Activated effector memory CD4-positive, alpha-beta T cell treated with anti-CD3 and anti-CD28 coated beads, Interleukin-2, amount 50 U/mL, for 16 hours (primary cell): ENCODE measurements around the gene IBSP.

Experiments
- DNase-seq: peaks from one replicate; pipeline ENCODE4 v3.0.0-alpha.2; 2020

Gene IBSP, protein sequence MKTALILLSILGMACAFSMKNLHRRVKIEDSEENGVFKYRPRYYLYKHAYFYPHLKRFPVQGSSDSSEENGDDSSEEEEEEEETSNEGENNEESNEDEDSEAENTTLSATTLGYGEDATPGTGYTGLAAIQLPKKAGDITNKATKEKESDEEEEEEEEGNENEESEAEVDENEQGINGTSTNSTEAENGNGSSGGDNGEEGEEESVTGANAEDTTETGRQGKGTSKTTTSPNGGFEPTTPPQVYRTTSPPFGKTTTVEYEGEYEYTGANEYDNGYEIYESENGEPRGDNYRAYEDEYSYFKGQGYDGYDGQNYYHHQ

DNA sequence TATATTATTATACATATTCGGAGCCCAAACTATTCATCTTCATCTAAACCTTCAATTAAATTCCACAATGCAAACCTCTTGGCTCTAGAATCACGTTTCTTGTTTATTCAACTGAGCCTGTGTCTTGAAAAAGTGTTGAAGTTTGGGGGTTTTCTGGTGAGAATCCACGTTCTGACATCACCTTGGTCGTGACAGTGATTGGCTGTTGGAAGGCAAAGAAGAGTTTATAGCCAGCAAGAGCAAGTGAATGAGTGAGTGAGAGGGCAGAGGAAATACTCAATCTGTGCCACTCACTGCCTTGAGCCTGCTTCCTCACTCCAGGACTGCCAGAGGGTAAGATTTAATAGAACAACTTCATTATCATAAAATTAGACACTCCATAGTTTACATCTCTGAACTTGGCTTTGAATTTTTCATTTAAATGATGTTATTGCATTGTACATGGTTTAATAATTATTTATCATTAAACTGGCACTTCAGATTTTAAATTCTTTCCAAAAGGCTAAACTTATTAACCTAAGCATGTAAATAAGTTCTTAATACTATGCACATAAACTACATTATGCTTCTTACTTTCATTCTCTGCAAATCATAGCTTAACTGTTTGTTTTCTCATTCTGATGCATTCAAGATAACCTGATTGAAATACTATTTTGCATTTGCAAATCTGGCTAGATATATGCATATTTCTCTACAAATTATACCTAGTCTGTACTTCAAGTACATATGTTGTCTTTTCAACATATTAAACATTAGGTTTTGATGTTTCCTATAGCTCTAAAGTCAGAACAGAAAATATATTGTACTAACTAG, at the start of gene IBSP:
Gene IBSP, plus strand, starts transcription at position 254 of the 813 bp plus-strand sequence. CDS start 2,808 bp downstream, outside the sequence.
- DNase-seq, result no peak

DNA sequence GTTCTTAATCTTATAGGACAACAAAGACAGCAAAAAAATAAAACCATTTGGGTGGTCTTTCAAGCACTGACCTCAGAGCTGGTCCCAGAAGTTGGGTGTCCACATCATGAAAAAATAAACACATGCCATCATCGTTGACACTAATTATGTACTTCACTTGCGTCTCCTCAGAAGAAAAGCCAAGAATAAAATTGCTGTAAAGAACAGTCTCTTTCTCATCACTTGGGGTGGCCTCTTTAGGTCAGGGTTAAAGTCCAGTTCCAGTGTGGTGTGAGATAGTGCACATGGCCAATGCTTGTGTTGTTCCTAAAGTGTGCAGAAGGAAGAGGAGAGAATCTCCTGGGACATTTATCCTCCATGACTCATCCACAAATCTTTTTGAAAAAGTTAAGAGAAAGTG, 49.5 kb upstream of the IBSP start:
- DNase-seq, result no peak

DNA sequence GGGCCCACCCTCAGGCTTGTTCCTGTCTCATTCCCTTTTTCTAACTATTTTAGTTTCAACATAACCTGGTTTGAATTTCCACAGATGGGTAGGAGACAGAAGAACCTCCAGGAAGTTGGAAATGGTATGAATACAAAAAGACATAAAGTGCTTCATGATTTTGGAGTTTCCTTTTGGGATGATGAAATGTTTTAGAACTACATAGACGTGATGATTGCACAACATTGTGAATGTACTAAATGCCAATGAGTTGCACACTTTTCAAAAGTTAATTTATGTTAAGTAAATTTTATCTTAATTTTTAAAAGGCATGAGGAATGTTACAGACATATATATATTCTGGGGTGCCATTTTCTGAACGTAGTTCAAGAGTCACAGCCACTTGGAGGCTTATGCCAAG, 41.1 kb upstream of the IBSP start:
- no peak for DNase-seq

DNA sequence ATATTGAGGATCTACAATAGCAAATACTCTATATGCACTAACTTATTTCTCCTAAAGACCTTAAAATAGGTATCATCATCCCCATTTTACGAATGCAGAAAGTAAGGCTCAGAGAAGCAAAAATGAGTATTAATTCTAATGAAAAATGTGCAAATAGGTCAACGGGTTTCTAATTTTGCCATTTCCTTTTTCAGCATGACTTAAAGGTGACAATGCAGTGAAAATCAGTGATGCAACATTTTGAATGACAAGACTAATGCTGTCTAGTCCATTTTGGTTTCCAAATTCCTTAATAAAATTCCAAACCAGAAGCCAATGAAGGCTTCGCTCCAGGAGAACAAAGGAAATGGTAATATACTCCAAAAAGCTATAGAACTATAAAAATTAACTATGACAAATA, 37.0 kb upstream of the IBSP start:
- no peak for DNase-seq

DNA sequence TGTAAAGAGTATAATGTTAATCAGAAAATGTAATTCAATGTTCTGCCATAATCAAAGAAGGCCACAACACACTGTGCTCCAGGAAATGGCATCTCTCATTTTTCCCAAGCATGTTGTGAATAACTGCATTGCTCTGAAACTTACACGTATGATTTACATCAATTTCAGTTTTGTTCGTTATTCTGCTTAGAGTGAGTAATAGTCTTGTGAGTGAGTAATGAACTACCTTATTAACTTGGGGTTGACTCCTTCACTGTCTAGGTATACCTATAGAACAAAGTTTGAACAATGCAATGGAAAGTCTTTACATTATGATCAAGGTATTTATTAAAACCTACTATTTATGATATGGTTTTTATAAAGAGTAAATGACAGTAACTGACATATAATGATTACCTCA, 17.8 kb upstream of the IBSP start:
- DNase-seq, result no peak

DNA sequence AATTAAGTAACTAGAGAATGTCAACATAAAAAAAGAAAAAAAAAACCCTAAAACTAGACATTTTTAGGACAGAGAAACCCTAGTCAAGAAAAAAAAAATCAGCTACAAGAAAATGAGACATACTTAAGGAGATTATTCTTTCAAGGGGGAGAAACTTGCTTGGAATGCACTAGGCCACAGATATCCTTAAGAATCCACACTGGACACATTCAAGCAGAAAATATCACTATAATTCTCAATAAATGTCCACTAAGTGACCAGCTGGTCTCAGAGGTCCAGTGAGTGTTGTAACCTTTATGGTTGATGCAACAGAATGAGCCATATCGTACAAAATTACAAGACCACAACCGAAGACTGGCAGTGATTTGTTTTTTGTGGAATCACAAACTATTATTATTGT, 15.6 kb upstream of the IBSP start:
- DNase-seq, result no peak

DNA sequence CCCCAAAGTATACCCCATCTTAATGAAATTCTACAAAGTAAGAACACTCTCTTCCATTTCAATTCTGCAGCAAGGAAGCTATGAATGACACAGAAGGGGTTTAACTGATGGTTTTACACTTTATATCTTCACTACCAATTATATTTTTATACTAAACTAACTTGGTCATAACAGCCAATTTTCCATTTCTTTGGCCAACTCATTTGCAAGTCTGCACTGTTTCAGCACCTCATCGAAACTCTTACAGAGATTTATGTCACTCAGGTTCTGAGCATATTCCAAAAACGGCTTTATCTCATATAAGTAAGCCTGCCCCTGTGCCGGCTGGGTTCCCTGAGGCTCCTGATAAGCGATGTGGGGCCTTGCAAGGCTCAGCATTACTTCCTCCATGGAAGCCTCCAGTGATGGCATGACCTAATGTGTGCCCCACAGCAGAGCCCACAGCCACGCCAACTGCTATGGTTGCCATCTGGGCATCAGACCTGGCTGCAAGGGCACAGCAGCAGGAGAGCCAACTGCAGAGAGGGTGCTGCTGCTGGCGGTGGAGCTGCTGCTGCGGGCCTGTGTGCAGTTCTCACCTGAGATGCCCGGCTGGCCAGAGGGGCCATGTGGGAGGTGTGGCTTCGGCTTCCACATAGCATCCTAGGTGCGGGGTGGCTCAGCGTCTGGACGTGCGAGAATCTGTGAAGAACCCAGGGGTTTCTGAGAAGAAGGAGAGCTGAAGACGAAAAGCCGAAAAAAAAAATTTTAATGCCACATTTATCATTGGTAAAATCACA, 13.4 kb upstream of the IBSP start:
- no peak for DNase-seq

DNA sequence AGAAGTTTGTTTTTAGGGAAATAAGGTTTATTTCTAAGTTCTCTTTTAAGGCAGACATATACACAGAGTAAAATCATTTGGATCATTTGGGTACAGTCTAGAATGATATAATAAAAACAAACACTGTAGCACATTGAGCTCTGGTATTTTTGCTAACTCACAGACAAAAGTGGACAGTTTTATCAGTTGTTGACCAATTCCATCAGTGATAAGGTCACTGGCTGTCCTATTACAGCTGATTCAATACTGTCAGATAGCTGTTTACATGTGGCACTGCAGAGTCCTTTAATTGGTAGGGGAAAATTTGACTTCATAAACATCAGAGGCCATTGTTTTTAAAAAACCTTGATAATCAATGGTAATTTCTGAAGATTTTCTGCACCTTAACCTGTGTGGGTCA, 3.5 kb downstream of the IBSP start:
- no peak for DNase-seq

DNA sequence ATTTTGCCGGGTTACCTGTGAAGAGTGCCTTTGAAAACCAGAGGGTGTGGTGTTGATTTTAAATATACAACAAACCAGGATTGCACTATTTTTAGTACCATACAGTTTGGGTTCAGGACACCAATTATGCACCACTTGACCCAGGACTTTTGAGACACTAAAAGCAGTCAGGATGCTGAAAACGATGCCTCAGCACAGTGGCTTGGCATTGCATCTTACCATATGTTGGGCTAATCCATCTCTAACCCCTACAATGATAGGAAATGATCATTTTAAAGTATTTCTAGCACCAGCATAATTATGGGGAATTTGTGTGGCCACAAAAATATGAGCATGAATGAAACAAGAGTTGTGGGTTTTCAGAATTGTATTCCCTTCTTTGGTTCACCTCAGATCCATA, 4.1 kb downstream of the IBSP start:
- DNase-seq, result no peak

DNA sequence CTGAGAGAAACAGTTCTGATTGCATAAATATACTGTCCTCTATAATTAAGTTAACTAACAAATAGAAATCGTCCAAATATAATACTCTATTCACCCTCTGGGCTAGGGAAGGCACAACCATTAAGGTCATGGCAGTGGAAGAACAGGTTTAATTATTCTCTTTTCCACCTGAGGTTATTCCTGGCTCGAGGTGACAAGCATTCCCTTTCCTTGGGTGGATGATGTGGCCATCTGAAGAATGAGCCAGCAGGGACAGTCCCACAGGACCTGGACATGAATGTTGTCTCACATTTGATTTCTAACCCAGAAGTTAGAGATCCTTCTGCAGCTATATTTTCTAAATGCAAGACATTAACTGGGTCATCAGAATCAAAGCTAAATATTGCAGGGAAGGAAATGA, 5.5 kb downstream of the IBSP start:
- no peak for DNase-seq

DNA sequence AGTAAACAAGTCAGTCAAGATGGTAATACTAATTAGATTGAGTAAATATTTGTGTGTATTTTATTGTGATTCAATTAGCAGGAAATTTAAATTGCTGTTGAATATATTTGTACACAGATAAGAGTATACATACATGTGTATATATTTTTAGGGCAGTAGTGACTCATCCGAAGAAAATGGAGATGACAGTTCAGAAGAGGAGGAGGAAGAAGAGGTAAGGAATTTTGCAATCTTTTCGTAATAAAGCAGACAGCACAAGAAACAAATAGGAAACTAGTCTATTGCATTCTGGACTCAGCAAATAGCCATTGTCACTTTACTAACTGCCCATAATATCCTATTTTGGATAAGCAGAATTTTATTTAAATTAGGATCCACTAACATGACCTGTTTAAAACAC, 6.6 kb downstream of the IBSP start:
- no peak for DNase-seq

DNA sequence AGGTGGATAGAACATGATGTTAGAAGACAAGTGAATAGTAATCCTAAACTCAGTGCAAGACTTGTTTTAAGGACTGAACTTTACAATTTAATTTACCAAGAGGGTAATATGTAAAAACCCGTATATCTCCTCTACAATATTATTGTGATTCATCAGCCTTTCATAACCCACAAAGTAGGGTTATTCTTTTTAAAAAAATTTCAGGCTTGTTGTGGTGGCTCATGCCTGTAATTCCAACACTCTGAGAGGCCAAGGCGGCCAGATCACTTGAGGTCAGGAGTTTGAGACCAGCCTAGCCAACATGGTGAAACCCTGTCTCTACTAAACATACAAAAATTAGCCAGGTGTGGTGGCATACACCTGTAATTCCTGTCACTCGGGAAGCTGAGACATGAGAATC, 7.2 kb downstream of the IBSP start:
- no peak for DNase-seq

DNA sequence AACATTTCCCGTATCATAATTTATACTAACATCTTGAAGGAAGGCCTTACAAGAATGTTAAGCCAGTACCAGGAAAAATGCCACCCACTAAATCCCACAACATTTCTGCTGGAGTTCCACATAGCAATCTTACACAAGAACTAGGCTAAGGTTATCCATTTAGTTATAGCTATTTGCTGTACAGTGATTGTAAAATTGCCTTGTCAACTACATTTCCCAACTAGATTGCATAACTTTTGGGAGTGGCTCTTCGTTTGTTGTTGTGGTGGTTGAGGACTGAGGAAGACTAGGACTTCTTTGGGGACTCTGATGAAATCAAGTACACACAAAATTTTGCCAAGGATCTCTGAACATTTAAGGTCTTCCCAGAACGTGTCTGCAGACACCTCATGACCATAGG, 8.0 kb downstream of the IBSP start:
- no peak for DNase-seq

DNA sequence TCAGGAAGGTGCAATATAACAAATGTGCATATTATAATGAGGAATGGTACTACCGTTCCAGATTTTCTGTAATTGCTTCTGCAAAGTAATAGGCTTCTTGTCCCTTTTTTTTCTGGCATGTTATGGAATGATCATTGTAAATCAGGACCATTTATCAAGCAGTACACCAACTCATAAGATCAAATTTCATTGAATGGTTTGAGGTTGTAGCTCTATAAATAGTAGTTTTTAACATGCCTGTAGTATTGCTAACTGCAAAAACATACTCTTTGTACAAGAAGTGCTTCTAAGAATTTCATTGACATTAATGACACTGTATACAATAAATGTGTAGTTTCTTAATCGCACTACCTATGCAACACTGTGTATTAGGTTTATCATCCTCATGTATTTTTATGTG, 12.6 kb downstream of the IBSP start:
- no peak for DNase-seq

DNA sequence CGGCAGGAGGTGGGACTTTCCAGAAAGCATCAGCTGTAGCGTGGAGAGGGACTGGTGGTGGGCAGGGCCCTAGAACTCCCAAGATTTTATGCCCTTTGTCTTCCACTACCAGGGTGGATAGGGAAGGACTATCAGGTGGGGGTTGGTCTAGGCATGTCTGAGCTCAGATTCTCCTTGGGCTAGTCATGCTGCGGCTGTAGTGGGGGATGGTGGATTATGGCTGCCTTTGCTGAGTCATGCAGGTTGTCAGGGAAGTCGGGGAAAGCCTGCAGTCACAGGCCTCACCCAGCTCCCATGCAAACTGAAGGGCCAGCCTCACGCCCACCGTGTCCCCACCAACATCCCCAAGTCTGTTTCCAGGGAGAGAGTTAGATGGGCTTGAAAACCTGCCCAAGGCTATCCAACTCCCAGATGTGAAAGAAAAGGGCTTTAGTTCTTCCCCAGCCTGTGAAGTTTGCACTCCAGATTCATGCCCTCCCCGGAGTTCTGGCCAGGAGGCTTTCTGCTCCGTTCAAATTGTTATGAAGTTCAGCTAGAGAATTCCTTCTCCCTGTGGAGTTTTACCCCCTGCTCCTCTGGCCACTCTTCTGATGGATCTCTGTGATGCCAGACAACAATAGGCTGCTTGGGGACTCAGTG, 20.0 kb downstream of the IBSP start:
- DNase-seq, result no peak

DNA sequence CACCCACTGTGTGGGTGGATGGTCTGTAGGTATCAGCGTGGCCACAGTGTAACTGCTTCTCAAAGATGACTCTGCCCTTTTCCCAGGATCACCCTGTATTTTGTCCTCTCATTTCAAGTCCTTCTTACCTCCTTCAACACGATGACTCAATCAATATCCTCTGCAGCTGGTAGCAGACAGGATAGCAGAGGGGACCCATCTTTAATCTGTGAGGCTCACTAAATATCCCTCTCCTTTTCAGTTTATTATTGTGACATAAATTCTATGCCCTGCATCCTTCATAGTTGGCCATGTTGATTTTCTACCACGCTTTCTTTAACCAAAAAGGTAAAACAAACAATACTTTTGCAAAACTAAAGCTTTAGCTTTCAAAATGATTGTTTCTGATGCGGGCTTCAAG, 23.8 kb downstream of the IBSP start:
- DNase-seq, result no peak

DNA sequence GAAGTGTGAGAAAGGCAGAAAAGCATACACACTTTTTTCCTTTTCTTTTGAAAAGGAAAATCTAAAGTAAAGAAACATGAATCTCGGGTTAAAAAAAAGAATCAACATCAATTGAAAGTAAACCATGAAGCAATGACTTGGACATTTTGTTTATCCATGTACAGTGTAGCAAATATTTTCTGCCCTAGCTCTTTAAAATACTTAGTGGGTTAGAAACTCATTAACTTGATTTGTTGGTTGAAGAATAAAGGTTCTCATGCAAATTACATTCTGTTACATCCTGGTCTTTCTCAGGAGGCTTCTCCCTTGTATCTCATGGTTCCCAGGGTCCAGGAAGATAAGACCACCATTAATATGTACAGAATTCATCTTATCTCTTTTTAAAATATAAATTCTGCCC, 24.4 kb downstream of the IBSP start:
- DNase-seq, result no peak

DNA sequence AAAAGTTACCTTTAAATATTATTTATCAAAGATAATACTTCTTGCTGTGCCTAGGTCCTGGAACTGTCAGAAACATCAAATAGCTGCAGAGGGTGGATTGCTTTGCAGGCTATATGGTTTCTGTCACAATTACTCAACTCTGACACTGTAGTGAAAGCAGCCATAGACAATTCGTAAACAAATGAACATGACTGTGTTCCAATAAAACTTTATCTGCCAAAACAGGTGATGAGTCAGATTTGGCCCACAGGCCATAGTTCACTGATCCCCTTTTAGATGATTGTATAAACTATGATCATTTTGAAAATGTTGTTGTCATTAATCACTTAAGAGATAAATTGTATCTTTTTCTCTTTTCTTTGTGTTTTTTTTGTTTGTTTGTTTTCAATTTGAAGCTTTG, 25.0 kb downstream of the IBSP start:
- DNase-seq, result no peak

DNA sequence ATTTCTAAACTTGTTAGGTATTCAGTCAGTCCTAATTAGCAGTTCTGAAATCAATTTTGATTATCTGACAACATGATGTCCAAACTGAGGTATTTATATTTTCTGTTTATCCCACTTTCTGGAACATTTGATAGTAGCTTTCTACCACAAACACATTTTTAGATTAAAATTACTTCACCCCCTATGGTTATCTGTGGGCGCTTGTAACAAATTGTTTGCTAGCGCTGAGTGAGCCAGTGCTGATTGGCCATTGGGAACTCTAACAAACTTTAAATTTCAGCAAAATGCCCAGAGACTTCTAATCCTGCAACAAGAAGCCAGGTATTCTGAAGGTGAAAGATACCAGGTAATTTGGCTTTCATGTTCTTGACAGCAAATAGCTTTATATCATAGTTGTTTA, 33.3 kb downstream of the IBSP start, which contains the start of gene MEPE:
Gene MEPE, plus strand, starts transcription at position 301 of the 400 bp plus-strand sequence. CDS start 1,746 bp downstream, outside the sequence.
- no peak for DNase-seq

DNA sequence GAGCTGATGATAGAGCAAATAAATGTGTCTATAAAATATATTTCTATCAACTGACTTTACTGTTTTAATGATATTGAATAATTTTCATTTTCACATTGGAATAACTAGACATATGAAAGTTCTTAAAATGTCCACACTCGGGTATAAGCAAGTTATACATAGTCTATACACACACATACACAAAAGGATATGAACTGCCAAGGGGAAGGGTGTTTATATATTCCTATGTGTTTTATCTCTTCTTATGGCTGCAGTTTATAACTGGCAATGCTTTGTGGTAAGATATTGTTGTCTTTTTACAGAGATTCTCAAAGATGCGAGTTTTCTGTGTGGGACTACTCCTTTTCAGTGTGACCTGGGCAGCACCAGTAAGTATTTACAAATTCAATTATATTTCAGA, 35.0 kb downstream of the IBSP start:
- no peak for DNase-seq

DNA sequence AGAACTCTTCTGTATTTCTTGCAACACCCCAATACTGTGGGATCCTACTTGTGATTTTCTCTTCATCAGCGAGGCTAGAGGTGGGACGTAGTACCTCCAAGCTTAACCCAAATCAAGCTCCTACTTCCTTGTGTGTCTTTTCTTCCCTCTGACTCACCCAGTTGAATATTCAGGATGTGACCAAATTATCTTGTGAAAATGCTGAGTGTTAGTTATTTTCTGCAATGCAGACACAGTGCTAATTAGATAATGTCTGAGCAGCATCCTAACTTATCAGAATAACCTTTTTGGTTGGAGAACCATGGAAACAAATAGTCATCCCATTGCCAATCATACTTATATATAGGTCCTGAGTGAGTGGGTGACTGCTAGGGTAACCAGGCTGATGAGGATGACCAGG, 35.8 kb downstream of the IBSP start:
- no peak for DNase-seq

DNA sequence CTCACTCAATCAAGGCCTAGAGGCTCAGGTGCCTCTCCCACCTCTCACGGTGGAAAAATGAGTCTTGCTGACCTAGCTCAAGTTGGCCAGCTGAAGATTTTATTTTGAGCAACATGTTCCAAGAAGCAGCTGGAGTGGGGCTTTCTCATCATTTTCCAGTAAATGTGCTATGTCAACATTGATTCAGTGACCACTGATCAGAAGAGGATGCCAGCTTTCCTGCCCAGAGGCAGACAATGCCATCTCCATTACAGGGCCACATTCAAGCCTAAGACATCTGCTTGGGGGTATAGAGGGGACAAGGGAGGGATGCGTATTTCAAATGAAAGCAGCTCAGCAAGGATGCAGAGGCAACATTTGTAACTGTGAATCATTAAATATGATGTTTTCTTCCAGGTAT, 36.4 kb downstream of the IBSP start:
- DNase-seq, result no peak

DNA sequence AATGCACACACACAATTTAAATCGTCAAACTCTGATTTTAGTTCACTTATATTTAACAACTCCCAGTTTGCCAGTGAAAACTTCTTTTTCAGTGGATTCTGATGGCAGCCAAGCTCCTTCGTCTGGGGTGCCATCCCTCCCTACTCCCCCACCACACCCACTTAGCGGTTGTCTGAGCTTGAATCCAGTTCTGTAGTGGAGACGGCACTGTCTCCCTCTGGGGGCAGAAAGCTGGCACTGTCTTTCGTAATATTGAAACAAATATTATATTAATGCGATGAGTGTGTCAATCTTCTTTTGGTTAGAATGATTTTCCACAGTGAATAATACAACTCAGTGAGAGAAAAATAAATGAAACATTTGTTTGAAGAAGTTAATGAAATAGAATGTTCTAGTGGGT, 38.9 kb downstream of the IBSP start:
- DNase-seq, result no peak
